ENCODE data around the gene ZNF423. TPM values are rescaled to one million over a fixed set of nuclear protein-coding genes. Genes with fewer than 3 reads are reported as not detected.

ZNF423 gene
- polyA plus RNA-seq, 1 of the 3 experiments (the other 2 are of a cell fraction): 1.2 TPM

- Histone ChIP-seq H3K36me3 (replicated peaks in 1 of 2; ENCODE audit: control insufficient read depth in 1 of 2, insufficient read depth in 2 of 2, low read length in 1 of 2) (no peaks in the 10 kb centered on the region), H3K27ac (ENCODE audit: low read depth in 2 of 2, low read length in 1 of 2) (no peak overlapping the region), H3K79me2 (ENCODE audit: insufficient read depth) (no peaks in the 10 kb centered on the region), H3K4me3 (ENCODE audit: low read depth in 2 of 2, low read length in 1 of 2) (no peak overlapping the region), H2AFZ (ENCODE audit: low read depth) (no peak overlapping the region), H3F3A (replicated peaks; ENCODE audit: insufficient read depth) (no peaks in the 10 kb centered on the region), H3K4me1 (ENCODE audit: control insufficient read depth in 1 of 2, insufficient read depth in 2 of 2, low read depth in 1 of 2, low read length in 1 of 2) (peaks cover 0 to 69% of the 10 kb centered on the region in 2 experiments; a peak in 2 of 4 replicates), H3K9me2 (no peaks in the 10 kb centered on the region), H3K4me2 (no peak overlapping the region), H3K27me3 (ENCODE audit: insufficient read depth) (no peaks in the 10 kb centered on the region), H4K20me1 (ENCODE audit: insufficient read depth) (no peaks in the 10 kb centered on the region), H3K9me3 (no peaks in the 10 kb centered on the region), H3K9ac (no peak overlapping the region)
- ChIA-PET POLR2A (no interaction called here), CTCF (interaction anchor here (0.6 kb wide), 1 partner anchor 104 kb away, joined by 3 read pairs; no protein-coding TSS in a partner anchor)
- TF ChIP-seq, protein P1, sequence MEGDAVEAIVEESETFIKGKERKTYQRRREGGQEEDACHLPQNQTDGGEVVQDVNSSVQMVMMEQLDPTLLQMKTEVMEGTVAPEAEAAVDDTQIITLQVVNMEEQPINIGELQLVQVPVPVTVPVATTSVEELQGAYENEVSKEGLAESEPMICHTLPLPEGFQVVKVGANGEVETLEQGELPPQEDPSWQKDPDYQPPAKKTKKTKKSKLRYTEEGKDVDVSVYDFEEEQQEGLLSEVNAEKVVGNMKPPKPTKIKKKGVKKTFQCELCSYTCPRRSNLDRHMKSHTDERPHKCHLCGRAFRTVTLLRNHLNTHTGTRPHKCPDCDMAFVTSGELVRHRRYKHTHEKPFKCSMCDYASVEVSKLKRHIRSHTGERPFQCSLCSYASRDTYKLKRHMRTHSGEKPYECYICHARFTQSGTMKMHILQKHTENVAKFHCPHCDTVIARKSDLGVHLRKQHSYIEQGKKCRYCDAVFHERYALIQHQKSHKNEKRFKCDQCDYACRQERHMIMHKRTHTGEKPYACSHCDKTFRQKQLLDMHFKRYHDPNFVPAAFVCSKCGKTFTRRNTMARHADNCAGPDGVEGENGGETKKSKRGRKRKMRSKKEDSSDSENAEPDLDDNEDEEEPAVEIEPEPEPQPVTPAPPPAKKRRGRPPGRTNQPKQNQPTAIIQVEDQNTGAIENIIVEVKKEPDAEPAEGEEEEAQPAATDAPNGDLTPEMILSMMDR (IDR thresholded peaks at IDR 0.05): no peak
- TF ChIP-seq, protein P2, sequence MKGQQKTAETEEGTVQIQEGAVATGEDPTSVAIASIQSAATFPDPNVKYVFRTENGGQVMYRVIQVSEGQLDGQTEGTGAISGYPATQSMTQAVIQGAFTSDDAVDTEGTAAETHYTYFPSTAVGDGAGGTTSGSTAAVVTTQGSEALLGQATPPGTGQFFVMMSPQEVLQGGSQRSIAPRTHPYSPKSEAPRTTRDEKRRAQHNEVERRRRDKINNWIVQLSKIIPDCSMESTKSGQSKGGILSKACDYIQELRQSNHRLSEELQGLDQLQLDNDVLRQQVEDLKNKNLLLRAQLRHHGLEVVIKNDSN (IDR thresholded peaks at IDR 0.05; ENCODE audit: borderline replicate concordance, low read depth): no peak
- TF ChIP-seq TEAD4 (IDR thresholded peaks at IDR 0.05; ENCODE audit: borderline replicate concordance, insufficient read depth): no peak
- no peak for TF ChIP-seq MEF2A (IDR thresholded peaks at IDR 0.05; ENCODE audit: borderline replicate concordance, low read depth)
- TF ChIP-seq YY1 (IDR thresholded peaks at IDR 0.05; ENCODE audit: low read depth): no peak
- no peak for TF ChIP-seq IRF3 (IDR thresholded peaks at IDR 0.05; ENCODE audit: low read depth, low read length)
- TF ChIP-seq GATA2 (CRISPR knock-in tag; IDR thresholded peaks at IDR 0.05): no peak
- TF ChIP-seq, protein P3, sequence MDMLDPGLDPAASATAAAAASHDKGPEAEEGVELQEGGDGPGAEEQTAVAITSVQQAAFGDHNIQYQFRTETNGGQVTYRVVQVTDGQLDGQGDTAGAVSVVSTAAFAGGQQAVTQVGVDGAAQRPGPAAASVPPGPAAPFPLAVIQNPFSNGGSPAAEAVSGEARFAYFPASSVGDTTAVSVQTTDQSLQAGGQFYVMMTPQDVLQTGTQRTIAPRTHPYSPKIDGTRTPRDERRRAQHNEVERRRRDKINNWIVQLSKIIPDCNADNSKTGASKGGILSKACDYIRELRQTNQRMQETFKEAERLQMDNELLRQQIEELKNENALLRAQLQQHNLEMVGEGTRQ (IDR thresholded peaks at IDR 0.05; ENCODE audit: borderline replicate concordance, low read depth, low read length): no peak
- TF ChIP-seq FOXJ3 (CRISPR knock-in tag; IDR thresholded peaks at IDR 0.05): no peak
- TF ChIP-seq EZH2phosphoT487 (IDR thresholded peaks at IDR 0.05; ENCODE audit: borderline replicate concordance, low read depth): no peak
- TF ChIP-seq SMC3 (IDR thresholded peaks at IDR 0.05; ENCODE audit: low read depth, low read length): no peak
- no peak for TF ChIP-seq PBX3 (IDR thresholded peaks at IDR 0.05)
- no peak for TF ChIP-seq MXI1 (IDR thresholded peaks at IDR 0.05; ENCODE audit: low read depth, low read length)
- no peak for TF ChIP-seq JUND (IDR thresholded peaks at IDR 0.05)
- TF ChIP-seq FOSL2 (IDR thresholded peaks at IDR 0.05; ENCODE audit: borderline replicate concordance, low read depth): no peak
- no peak for TF ChIP-seq NRF1 (IDR thresholded peaks at IDR 0.05; ENCODE audit: low read depth, low read length)
- no peak for TF ChIP-seq EP300 (IDR thresholded peaks at IDR 0.05; ENCODE audit: borderline replicate concordance in 1 of 2, low read depth in 1 of 2, low read length in 1 of 2)
- TF ChIP-seq TAF1 (IDR thresholded peaks at IDR 0.05; ENCODE audit: borderline replicate concordance, low read depth, low read length): no peak
- TF ChIP-seq CHD2 (IDR thresholded peaks at IDR 0.05; ENCODE audit: low read length, partially characterized antibody): no peak
- WGBS (ENCODE audit: low lambda C conversion rate): 78% methylated on average over 8 of the region's 9 CpGs
- no peak for DNase-seq
These were observed 253.0 kb downstream of the ZNF423 start for GRCh38 chr16:49602976-49603310.
